ENCODE measurements around the gene APBB1IP. TPM values are rescaled to one million over a fixed set of nuclear protein-coding genes. Genes with fewer than 3 reads are reported as not detected.

The APBB1IP gene
- total RNA-seq, 2 donors from 2014 or later, result 2.3 to 4.0 TPM

DNA sequence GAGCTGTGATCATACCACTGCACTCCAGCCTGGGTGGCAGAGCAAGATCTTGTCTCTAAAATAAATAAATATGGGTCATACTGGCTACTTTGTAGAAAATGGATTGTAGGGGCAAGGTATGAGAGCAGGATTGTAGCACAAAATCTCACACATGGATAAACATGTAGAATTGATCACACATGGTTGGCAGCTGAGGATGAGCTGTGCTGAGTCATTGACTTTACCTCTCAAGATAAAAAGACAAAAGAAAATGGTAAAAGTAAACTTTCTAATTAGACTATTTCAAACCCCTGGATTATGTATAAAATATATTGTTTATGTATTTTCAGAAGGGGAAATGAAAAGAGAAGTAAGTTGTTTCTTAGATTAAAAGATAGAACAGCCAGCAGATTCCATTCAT, 69.3 kb downstream of the APBB1IP start:
- TF ChIP-seq, protein P1, sequence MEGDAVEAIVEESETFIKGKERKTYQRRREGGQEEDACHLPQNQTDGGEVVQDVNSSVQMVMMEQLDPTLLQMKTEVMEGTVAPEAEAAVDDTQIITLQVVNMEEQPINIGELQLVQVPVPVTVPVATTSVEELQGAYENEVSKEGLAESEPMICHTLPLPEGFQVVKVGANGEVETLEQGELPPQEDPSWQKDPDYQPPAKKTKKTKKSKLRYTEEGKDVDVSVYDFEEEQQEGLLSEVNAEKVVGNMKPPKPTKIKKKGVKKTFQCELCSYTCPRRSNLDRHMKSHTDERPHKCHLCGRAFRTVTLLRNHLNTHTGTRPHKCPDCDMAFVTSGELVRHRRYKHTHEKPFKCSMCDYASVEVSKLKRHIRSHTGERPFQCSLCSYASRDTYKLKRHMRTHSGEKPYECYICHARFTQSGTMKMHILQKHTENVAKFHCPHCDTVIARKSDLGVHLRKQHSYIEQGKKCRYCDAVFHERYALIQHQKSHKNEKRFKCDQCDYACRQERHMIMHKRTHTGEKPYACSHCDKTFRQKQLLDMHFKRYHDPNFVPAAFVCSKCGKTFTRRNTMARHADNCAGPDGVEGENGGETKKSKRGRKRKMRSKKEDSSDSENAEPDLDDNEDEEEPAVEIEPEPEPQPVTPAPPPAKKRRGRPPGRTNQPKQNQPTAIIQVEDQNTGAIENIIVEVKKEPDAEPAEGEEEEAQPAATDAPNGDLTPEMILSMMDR (IDR thresholded peaks at IDR 0.05), result no peak
- no peak for TF ChIP-seq POLR2A (IDR thresholded peaks at IDR 0.05)
- no peak for ATAC-seq
- intact Hi-C loops (cut with DNase I), result no loop called here
- peaks cover 0 to 6% (median 0%) of the 10 kb centered on the region in 3 donors for H3K9me3 ChIP-seq
- no peak overlapping the region for H3K27ac ChIP-seq
- H3K4me1 ChIP-seq, result no peaks in the 10 kb centered on the region
- no peaks in the 10 kb centered on the region for H3K36me3 ChIP-seq (replicated peaks in 1 of 2; ENCODE audit: insufficient read depth in 1 of 2, low read depth in 2 of 2)
- H3K4me3 ChIP-seq, result no peak overlapping the region
- no peak for DNase-seq
- no peaks in the 10 kb centered on the region for H3K27me3 ChIP-seq

DNA sequence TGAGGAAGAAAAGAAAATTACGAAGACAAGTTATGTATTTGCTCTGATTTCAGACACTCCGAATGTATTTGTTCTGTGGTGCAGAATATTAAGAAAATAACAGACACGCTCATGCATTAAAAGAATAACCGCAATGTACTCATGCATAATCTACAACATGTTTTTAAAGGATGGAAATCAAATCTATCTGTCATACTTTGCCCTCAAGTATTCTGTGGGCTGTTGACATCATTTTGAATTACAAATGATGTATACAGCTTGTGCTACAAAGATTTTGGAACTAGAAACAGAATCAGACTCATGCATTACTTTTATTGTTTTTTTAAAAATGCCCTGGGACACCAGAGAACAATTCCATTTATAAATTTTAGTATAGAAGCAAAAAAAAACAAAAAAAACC, 69.9 kb downstream of the APBB1IP start:
- Histone ChIP-seq H3K9me3 (peaks cover 0 to 12% (median 0%) of the 10 kb centered on the region in 3 donors), H3K27ac (no peak overlapping the region), H3K4me3 (no peak overlapping the region), H3K36me3 (replicated peaks in 1 of 2; ENCODE audit: insufficient read depth in 1 of 2, low read depth in 2 of 2) (no peaks in the 10 kb centered on the region), H3K4me1 (no peaks in the 10 kb centered on the region), H3K27me3 (no peaks in the 10 kb centered on the region)
- no peak for TF ChIP-seq POLR2A (IDR thresholded peaks at IDR 0.05)
- TF ChIP-seq, protein P1 (IDR thresholded peaks at IDR 0.05), result no peak
- DNase-seq (no peak), ATAC-seq (no peak)
- intact Hi-C loops (cut with DNase I), result no loop called here
- WGBS, 2 donors, result 74 to 76% methylated on average over 4 of the region's 4 CpGs

DNA sequence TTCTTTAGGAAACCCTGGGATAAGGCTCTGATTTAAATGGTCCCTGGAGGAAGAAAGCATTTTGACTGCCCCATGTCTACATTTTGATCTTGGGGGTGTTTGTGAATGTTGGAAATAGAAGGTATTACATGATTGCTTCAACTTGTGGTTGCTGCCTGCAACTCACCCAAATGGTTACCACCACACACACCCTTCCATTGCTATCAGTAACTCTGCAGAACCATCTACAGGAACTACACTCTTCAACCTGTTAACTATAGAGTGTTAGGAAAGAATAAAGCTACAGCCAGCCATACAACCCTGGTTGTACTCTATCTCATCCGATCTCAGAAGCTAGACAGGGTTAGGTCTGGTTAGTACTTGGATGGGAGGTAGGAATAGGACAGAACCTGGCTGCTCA, 71.2 kb downstream of the APBB1IP start:
- H3K4me3 ChIP-seq, result no peak overlapping the region
- no peaks in the 10 kb centered on the region for H3K4me1 ChIP-seq
- intact Hi-C loops (cut with DNase I), result no loop called here
- WGBS, 2 donors, result 55 to 70% methylated on average over 1 of the region's 1 CpG
- ATAC-seq, result no peak
- H3K27ac ChIP-seq, result no peak overlapping the region
- TF ChIP-seq, protein P1 (IDR thresholded peaks at IDR 0.05), result no peak
- TF ChIP-seq POLR2A (IDR thresholded peaks at IDR 0.05), result no peak
- H3K27me3 ChIP-seq, result no peaks in the 10 kb centered on the region
- H3K9me3 ChIP-seq, result peaks cover 0 to 14% (median 0%) of the 10 kb centered on the region in 3 donors
- no peaks in the 10 kb centered on the region for H3K36me3 ChIP-seq (replicated peaks in 1 of 2; ENCODE audit: insufficient read depth in 1 of 2, low read depth in 2 of 2)
- DNase-seq, result no peak

DNA sequence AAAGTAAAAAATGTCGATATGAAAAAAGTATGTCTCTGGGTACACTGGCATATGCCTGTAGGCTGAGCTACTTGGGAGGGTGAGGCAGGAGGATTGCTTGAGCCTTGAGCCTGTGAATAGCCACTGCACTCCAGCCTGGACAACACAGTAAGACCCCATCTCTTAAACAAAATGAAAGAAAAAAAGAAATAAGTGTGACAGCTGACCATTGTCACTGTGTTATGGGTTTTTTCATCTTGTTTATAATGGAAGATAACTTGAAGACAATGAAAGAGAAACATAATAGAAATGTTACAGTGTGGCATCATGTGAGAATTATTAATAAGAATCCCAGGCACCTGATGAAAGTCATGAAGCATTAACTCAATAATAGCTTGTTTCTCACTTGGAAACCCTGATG, 75.0 kb downstream of the APBB1IP start:
- whole genome bisulfite sequencing, 2 donors, result 81 to 87% methylated on average over 1 of the region's 1 CpG
- H3K4me3 ChIP-seq, result no peak overlapping the region
- no peak overlapping the region for H3K27ac ChIP-seq
- H3K36me3 ChIP-seq (replicated peaks in 1 of 2; ENCODE audit: insufficient read depth in 1 of 2, low read depth in 2 of 2), result no peaks in the 10 kb centered on the region
- no peak for ATAC-seq
- H3K9me3 ChIP-seq, result peaks cover 0 to 14% (median 0%) of the 10 kb centered on the region in 3 donors
- H3K4me1 ChIP-seq, result no peaks in the 10 kb centered on the region
- no peak for TF ChIP-seq POLR2A (IDR thresholded peaks at IDR 0.05)
- TF ChIP-seq, protein P1 (IDR thresholded peaks at IDR 0.05), result no peak
- intact Hi-C loops (cut with DNase I), result no loop called here
- no peak for DNase-seq
- H3K27me3 ChIP-seq, result no peaks in the 10 kb centered on the region

DNA sequence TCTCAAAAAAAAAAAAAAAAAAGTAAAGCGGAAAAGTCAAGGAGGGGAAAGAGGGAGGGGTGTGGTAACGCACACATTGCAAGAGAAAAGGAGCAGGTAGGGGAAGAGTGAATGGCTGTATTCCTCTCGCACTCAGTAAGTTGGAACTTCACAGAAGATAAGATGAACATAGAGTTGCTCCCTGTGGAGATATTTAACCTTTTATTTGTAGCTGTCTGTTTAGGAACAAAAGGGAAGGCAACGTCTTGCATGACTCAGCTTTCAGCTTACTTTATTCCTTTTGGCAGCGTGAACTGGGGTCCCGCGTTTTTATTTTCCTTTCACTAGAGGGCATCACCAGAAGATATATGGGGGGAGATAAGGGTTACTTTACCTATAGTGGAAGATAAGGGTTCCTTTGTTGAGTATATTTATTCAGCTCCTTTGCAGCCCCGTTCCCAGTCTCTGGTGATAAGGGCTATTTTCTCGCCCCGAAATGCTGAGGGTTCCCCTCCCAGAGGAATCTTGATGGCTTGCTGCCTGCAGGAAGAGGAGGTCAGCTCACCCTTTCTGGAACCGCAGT, 78.5 kb downstream of the APBB1IP start:
- WGBS, 2 donors, result 7 to 22% methylated on average over 11 of the region's 11 CpGs
- no peaks in the 10 kb centered on the region for H3K4me1 ChIP-seq
- no peaks in the 10 kb centered on the region for H3K36me3 ChIP-seq (replicated peaks in 1 of 2; ENCODE audit: insufficient read depth in 1 of 2, low read depth in 2 of 2)
- H3K27me3 ChIP-seq, result no peaks in the 10 kb centered on the region
- intact Hi-C loops (cut with DNase I), result no loop called here
- H3K9me3 ChIP-seq, result peaks cover 0 to 14% (median 0%) of the 10 kb centered on the region in 3 donors
- H3K27ac ChIP-seq, result no peak overlapping the region
- DNase-seq (no peak), ATAC-seq (no peak)
- no peak overlapping the region for H3K4me3 ChIP-seq
- TF ChIP-seq POLR2A (IDR thresholded peaks at IDR 0.05), result no peak
- TF ChIP-seq, protein P1 (IDR thresholded peaks at IDR 0.05), result no peak
